Prostate gland (tissue), 2 donors: ENCODE results near the gene EPN3.

Source experiments
- POLR2A ChIP-seq: fragments of 450-650 bp; IDR thresholded peaks from one replicate; pipeline ENCODE4 v1.6.1; 2016; ENCODE audit warnings: antibody characterized with exemption, mild to moderate bottlenecking
- POLR2AphosphoS5 ChIP-seq: sonication (generic); formaldehyde crosslinking; IDR thresholded peaks from one replicate; pipeline ENCODE4 v1.6.1; 2017; ENCODE audit warnings: antibody characterized with exemption
- TF ChIP-seq, protein P1 (sequence below), 4 experiments: fragments of 200-600 bp in 2 of 4; fragments of 450-650 bp in 2 of 4; sonication (generic) in 2 of 4; IDR thresholded peaks; 1 replicate in 3 of 4; 2 replicates in 1 of 4; pipeline ENCODE4 v1.5.1; 2016 to 2019; ENCODE audit warnings: antibody characterized with exemption in 4 of 4, mild to moderate bottlenecking in 2 of 4, moderate library complexity in 2 of 4

DNA sequence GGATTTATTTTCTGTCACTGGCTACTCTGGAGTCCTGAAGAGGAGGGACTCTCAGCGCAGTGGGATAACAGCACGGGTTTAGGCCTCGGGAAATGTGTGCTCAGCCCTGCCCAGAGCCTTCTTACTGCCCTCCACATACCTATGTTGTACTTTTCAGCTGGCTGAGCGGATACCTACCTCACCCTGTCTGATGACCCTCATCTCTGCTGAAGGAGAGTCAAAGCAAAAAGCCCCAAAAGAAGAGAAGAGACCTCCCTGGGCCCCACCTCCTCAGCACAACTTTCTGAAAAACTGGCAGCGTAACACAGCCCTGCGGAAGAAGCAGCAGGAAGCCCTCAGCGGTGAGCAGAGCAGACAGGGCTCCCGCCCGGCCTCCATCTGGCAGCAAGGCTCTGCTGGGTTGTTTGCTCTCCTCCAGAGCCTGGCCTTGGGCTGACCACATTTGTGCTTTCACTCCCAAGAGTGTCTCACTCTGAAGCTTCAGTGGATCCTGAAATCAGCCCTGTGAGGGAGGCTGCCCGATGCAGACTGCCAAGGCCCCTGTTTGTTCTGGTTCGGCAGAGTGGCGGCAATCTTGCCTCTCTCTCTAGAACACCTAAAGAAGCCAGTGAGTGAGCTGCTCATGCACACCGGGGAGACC, 14.0 kb upstream of the EPN3 start:
- TF ChIP-seq, protein P1, sequence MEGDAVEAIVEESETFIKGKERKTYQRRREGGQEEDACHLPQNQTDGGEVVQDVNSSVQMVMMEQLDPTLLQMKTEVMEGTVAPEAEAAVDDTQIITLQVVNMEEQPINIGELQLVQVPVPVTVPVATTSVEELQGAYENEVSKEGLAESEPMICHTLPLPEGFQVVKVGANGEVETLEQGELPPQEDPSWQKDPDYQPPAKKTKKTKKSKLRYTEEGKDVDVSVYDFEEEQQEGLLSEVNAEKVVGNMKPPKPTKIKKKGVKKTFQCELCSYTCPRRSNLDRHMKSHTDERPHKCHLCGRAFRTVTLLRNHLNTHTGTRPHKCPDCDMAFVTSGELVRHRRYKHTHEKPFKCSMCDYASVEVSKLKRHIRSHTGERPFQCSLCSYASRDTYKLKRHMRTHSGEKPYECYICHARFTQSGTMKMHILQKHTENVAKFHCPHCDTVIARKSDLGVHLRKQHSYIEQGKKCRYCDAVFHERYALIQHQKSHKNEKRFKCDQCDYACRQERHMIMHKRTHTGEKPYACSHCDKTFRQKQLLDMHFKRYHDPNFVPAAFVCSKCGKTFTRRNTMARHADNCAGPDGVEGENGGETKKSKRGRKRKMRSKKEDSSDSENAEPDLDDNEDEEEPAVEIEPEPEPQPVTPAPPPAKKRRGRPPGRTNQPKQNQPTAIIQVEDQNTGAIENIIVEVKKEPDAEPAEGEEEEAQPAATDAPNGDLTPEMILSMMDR (IDR thresholded peaks at IDR 0.05), result no peak
- TF ChIP-seq POLR2AphosphoS5 (no peak), POLR2A (no peak)
